Measurements from ENCODE around the gene SLC26A2.

DNA sequence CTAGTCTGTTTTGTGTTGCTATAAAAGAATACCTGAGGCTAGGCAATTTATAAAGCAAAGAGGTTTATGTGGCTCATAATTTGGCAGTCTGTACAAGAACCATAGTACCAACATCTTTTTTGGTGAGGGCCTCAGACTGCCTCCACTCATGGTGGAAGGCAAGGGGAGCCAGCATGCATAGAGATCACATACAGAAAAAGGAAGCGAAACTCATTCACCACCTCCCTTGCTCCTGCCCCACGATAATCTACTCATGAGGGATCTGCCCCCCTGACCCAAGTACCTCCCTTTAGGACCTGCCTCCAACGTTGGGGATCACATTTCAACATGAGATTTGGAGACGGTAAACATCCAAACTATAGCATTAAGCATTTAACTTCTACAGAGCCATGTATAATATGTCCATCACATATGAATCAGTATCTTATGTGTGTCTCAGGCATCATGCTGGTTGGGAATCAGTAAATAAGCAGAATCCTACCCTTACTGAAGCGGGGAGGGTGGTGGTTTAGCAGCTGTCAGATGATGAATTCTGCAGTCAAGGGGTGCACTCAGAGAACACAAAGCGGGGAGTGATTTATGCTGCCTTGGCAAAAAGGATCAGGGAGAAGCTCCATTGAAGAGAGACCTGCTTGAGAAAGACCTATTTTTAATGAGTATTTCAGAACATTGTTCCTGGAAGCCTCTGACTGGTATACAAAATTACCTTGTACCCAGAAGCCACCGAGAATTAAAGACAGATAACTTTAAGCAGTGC lies 74.8 kb downstream of the SLC26A2 start:
- TF ChIP-seq, protein P1, sequence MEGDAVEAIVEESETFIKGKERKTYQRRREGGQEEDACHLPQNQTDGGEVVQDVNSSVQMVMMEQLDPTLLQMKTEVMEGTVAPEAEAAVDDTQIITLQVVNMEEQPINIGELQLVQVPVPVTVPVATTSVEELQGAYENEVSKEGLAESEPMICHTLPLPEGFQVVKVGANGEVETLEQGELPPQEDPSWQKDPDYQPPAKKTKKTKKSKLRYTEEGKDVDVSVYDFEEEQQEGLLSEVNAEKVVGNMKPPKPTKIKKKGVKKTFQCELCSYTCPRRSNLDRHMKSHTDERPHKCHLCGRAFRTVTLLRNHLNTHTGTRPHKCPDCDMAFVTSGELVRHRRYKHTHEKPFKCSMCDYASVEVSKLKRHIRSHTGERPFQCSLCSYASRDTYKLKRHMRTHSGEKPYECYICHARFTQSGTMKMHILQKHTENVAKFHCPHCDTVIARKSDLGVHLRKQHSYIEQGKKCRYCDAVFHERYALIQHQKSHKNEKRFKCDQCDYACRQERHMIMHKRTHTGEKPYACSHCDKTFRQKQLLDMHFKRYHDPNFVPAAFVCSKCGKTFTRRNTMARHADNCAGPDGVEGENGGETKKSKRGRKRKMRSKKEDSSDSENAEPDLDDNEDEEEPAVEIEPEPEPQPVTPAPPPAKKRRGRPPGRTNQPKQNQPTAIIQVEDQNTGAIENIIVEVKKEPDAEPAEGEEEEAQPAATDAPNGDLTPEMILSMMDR (conservative IDR thresholded peaks at IDR 0.05; ENCODE audit: low read length), result no peak
- TF ChIP-seq EZH2phosphoT487 (IDR thresholded peaks at IDR 0.05; ENCODE audit: borderline replicate concordance, low read depth, low read length), result no peak
